ENCODE data around the gene LPP.

- TF ChIP-seq, protein P1, sequence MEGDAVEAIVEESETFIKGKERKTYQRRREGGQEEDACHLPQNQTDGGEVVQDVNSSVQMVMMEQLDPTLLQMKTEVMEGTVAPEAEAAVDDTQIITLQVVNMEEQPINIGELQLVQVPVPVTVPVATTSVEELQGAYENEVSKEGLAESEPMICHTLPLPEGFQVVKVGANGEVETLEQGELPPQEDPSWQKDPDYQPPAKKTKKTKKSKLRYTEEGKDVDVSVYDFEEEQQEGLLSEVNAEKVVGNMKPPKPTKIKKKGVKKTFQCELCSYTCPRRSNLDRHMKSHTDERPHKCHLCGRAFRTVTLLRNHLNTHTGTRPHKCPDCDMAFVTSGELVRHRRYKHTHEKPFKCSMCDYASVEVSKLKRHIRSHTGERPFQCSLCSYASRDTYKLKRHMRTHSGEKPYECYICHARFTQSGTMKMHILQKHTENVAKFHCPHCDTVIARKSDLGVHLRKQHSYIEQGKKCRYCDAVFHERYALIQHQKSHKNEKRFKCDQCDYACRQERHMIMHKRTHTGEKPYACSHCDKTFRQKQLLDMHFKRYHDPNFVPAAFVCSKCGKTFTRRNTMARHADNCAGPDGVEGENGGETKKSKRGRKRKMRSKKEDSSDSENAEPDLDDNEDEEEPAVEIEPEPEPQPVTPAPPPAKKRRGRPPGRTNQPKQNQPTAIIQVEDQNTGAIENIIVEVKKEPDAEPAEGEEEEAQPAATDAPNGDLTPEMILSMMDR (IDR thresholded peaks at IDR 0.05): no peak
- TF ChIP-seq POLR2A (IDR thresholded peaks at IDR 0.05): no peak
Observed at GRCh38 chr3:188527389-188527788, 373.4 kb downstream of the LPP start.

Data from Peyer's patch (tissue), 4 donors.